Smooth muscle cell (in vitro differentiated cells): ENCODE data around the gene DSCAML1. TPM values are rescaled to one million over a fixed set of nuclear protein-coding genes. Genes with fewer than 3 reads are reported as not detected.

Experiments
- DNase-seq: peaks from one replicate; lab custom pipeline; 2025; ENCODE audit not compliant: unreplicated experiment; lab: John Stamatoyannopoulos, UW
- H2AFZ ChIP-seq: fragments of 200-600 bp; sonication (generic); 2 replicates; pipeline ENCODE4 v1.6.0; 2016; ENCODE audit warnings: antibody characterized with exemption, low read depth, mild to moderate bottlenecking
- H3F3A ChIP-seq: fragments of 200-600 bp; sonication (generic); 2 replicates; pipeline ENCODE4 v1.6.0; 2017; ENCODE audit warnings: antibody characterized with exemption, low read depth
- H3K27ac ChIP-seq: fragments of 200-600 bp; sonication (generic); 2 replicates; pipeline ENCODE4 v1.5.1; 2016; ENCODE audit warnings: low read depth, mild to moderate bottlenecking
- H3K27me3 ChIP-seq: fragments of 200-600 bp; sonication (generic); 2 replicates; pipeline ENCODE4 v1.6.1; 2016; ENCODE audit warnings: low read depth, mild to moderate bottlenecking
- H3K36me3 ChIP-seq: fragments of 200-600 bp; sonication (generic); 2 replicates; pipeline ENCODE4 v1.5.1; 2016; ENCODE audit warnings: low read depth
- H3K4me1 ChIP-seq: fragments of 200-600 bp; sonication (generic); 2 replicates; pipeline ENCODE4 v1.5.1; 2016; ENCODE audit warnings: low read depth
- H3K4me2 ChIP-seq: fragments of 200-600 bp; sonication (generic); 2 replicates; pipeline ENCODE4 v1.6.0; 2016; ENCODE audit warnings: mild to moderate bottlenecking
- H3K4me3 ChIP-seq: fragments of 200-600 bp; sonication (generic); 2 replicates; pipeline ENCODE4 v1.5.1; 2016; ENCODE audit warnings: mild to moderate bottlenecking
- H3K79me2 ChIP-seq: fragments of 200-600 bp; sonication (generic); 2 replicates; pipeline ENCODE4 v1.6.0; 2016; ENCODE audit warnings: low read depth, mild to moderate bottlenecking
- H3K9ac ChIP-seq: fragments of 200-600 bp; sonication (generic); 2 replicates; pipeline ENCODE4 v1.6.0; 2016; ENCODE audit warnings: low read depth
- H3K9me3 ChIP-seq: fragments of 200-600 bp; sonication (generic); replicated peaks from 2 replicates; pipeline ENCODE4 v1.5.1; 2016; ENCODE audit warnings: low read depth
- H4K20me1 ChIP-seq: fragments of 200-600 bp; sonication (generic); 2 replicates; pipeline ENCODE4 v1.6.0; 2016; ENCODE audit warnings: low read depth
- CTCF ChIP-seq: fragments of 200-600 bp; sonication (generic); IDR thresholded peaks from 2 replicates; pipeline ENCODE4 v1.5.1; 2017; ENCODE audit warnings: borderline replicate concordance, mild to moderate bottlenecking, antibody characterized with exemption; ENCODE audit not compliant: insufficient read depth, poor library complexity, severe bottlenecking
- WGBS: methylation state at CpG from one replicate; pipeline ENCODE4 v1.1.7; 2016; ENCODE audit warnings: low lambda C conversion rate; 5-methylcytosine and 5-hydroxymethylcytosine counted together
- polyA plus RNA-seq: library from polyadenylated mRNA; unstranded; fragments of >200 nt; fragmentation: Nextera tagmentation; extraction: Ambion mirVana; gene quantifications from 2 replicates; pipeline ENCODE4 v1.2.1, GENCODE V29; 2016
- total RNA-seq: library from RNA; depleted of rRNA; stranded (reverse); fragments of >200 nt; gene quantifications from 2 replicates; pipeline ENCODE4 v1.2.3, GENCODE V29; 2014

DSCAML1 gene
- total and polyA plus RNA-seq, 2 experiments from 2014 or later = 0.22 TPM; not detected in 1

GRCh38 chr11:117439256-117439655 lies 357.8 kb downstream of the DSCAML1 start:
- WGBS = 93% methylated on average over 13 of the region's 13 CpGs
- H4K20me1 ChIP-seq = no peaks in the 10 kb centered on the region
- no peak for TF ChIP-seq CTCF

GRCh38 chr11:117438371-117439000 lies 358.5 kb downstream of the DSCAML1 start:
- TF ChIP-seq CTCF = no peak
- no peaks in the 10 kb centered on the region for H3F3A ChIP-seq
- no peak overlapping the region for H3K4me3 ChIP-seq
- DNase-seq = no peak
- no peaks in the 10 kb centered on the region for H3K4me1 ChIP-seq
- no peak overlapping the region for H3K27ac ChIP-seq
- no peaks in the 10 kb centered on the region for H3K79me2 ChIP-seq
- H4K20me1 ChIP-seq = no peaks in the 10 kb centered on the region
- no peak overlapping the region for H3K4me2 ChIP-seq
- H3K9me3 ChIP-seq = no peaks in the 10 kb centered on the region
- no peak overlapping the region for H2AFZ ChIP-seq
- no peak overlapping the region for H3K9ac ChIP-seq
- peaks cover 20% of the 10 kb centered on the region for H3K27me3 ChIP-seq
- no peaks in the 10 kb centered on the region for H3K36me3 ChIP-seq
- 88% methylated on average over 17 of the region's 17 CpGs for WGBS

More at GRCh38 chr11:117439256-117439655, 357.8 kb downstream of the DSCAML1 start:
- Histone ChIP-seq H3K9me3 (no peaks in the 10 kb centered on the region), H3K4me3 (no peak overlapping the region), H3K36me3 (no peaks in the 10 kb centered on the region), H3K4me2 (no peak overlapping the region), H2AFZ (no peak overlapping the region), H3K27me3 (peaks cover 26% of the 10 kb centered on the region), H3K9ac (no peak overlapping the region), H3K27ac (no peak overlapping the region), H3F3A (no peaks in the 10 kb centered on the region), H3K4me1 (no peaks in the 10 kb centered on the region), H3K79me2 (no peaks in the 10 kb centered on the region)
- DNase-seq = no peak

GRCh38 chr11:117437791-117438130 lies 359.3 kb downstream of the DSCAML1 start:
- Histone ChIP-seq H3K9ac (no peak overlapping the region), H2AFZ (no peak overlapping the region), H3K4me3 (no peak overlapping the region), H3K4me1 (no peaks in the 10 kb centered on the region), H3K4me2 (no peak overlapping the region), H3F3A (no peaks in the 10 kb centered on the region), H3K9me3 (no peaks in the 10 kb centered on the region), H3K79me2 (no peaks in the 10 kb centered on the region), H3K36me3 (no peaks in the 10 kb centered on the region), H3K27me3 (peaks cover 17% of the 10 kb centered on the region), H4K20me1 (no peaks in the 10 kb centered on the region), H3K27ac (no peak overlapping the region)
- TF ChIP-seq CTCF = no peak
- WGBS = 85% methylated on average over 13 of the region's 14 CpGs
- DNase-seq = no peak
